ENCODE measurements around the gene WNT1. TPM values are rescaled to one million over a fixed set of nuclear protein-coding genes. Genes with fewer than 3 reads are reported as not detected.
A peak's percentile ranks its signal among the peaks of the same experiment; 100 is the strongest.

Gene WNT1
- total RNA-seq, 1 experiment from 2014 or later: not detected

GRCh38 chr12:48977290-48978281, 536 bp upstream of the WNT1 start:
- H3K36me3 Mint-ChIP-seq (ENCODE audit: insufficient read depth in 1 of 3, low read depth in 3 of 3): no peaks in the 10 kb centered on the region; a peak in 1 of 7 replicates
- Histone ChIP-seq H3K18ac (ENCODE audit: insufficient read length, low read depth, low read length) (no peak overlapping the region), H2AK5ac (ENCODE audit: insufficient read length, low read length) (no peak overlapping the region), H3K79me1 (ENCODE audit: insufficient read depth, low read depth, low read length, poor library complexity, severe bottlenecking) (no peaks in the 10 kb centered on the region), H3K4me1 (ENCODE audit: insufficient read depth, low read length) (no peaks in the 10 kb centered on the region; the same call in 1 of the 2 replicates), H4K5ac (ENCODE audit: insufficient read length, low read depth, low read length) (no peak overlapping the region), H3K4ac (ENCODE audit: low read depth, low read length) (no peak overlapping the region), H3K56ac (ENCODE audit: insufficient read length, low read depth, low read length) (no peak overlapping the region), H3K27me3 (ENCODE audit: insufficient read depth, low read length) (peaks cover 91% of the 10 kb centered on the region), H3K79me2 (ENCODE audit: insufficient read depth, low read length) (no peaks in the 10 kb centered on the region), H4K20me1 (ENCODE audit: control insufficient read depth, insufficient read depth, insufficient read length) (no peaks in the 10 kb centered on the region), H3K23ac (ENCODE audit: insufficient read length, low read depth, low read length) (no peak overlapping the region), H2BK20ac (ENCODE audit: low read depth, low read length, poor library complexity, severe bottlenecking) (no peak overlapping the region), H2BK120ac (ENCODE audit: low read depth, low read length, poor library complexity, severe bottlenecking) (no peak overlapping the region), H3T11ph (ENCODE audit: low read length) (no peak overlapping the region), H3K9me3 (ENCODE audit: control insufficient read depth, low read depth, low read length) (no peaks in the 10 kb centered on the region), H3K27ac (ENCODE audit: insufficient read length, low read depth, low read length) (no peak overlapping the region), H2BK15ac (ENCODE audit: low read depth, low read length) (no peak overlapping the region), H3K9ac (ENCODE audit: extremely low read depth, insufficient read length, low read length) (no peak overlapping the region), H4K8ac (replicated peaks; ENCODE audit: insufficient read length, low read depth, low read length) (no peak overlapping the region), H2AFZ (ENCODE audit: low read length) (no peak overlapping the region), H3K23me2 (ENCODE audit: insufficient read length, low read depth, low read length, poor library complexity, severe bottlenecking) (peaks cover 15% of the 10 kb centered on the region), H3K14ac (ENCODE audit: insufficient read depth, low read length) (no peak overlapping the region), H3K4me2 (ENCODE audit: insufficient read depth, insufficient read length, low read length) (no peak overlapping the region), H4K91ac (ENCODE audit: insufficient read length, low read depth, low read length) (no peak overlapping the region), H2BK5ac (ENCODE audit: insufficient read length, low read length) (no peak overlapping the region), H2BK12ac (ENCODE audit: insufficient read length, low read depth, low read length) (no peak overlapping the region)
- H3K27me3 Mint-ChIP-seq (ENCODE audit: low read depth): peaks cover 100% of the 10 kb centered on the region
- H3K4me1 Mint-ChIP-seq: peaks cover 25 to 44% of the 10 kb centered on the region in 2 experiments
- WGBS (ENCODE audit: extremely low coverage, insufficient read length, low lambda C conversion rate): no CpG with 5 or more reads among the region's 50 CpGs
- DNase-seq: peak; percentile 80
- H3K9me3 Mint-ChIP-seq: peaks cover 3 to 9% of the 10 kb centered on the region in 2 experiments; a peak in 4 of 5 replicates
- H3K4me3 Mint-ChIP-seq: peak overlapping the region; percentile 17 to 65; a peak in 3 of 5 replicates
- TF ChIP-seq CTCF (conservative IDR thresholded peaks at IDR 0.05): peak; percentile 96
- H3K27ac Mint-ChIP-seq: no peak overlapping the region

Data from H9 (cell line).